GM18511 (cell line): ENCODE results near the gene ZNF443.
A peak's percentile ranks its signal among the peaks of the same experiment; 100 is the strongest.
"Not testable (repeated sequence)": the region's sequence is repeated elsewhere in the genome, so short reads cannot be mapped to it uniquely, and the experiment has no call there.

ENCODE experiments used
- ATAC-seq: cut with Tn5 transposase; IDR thresholded peaks from one replicate; pipeline ENCODE4 v1.9.1; 2021; ENCODE audit warnings: mild to moderate bottlenecking, moderate library complexity; ENCODE audit not compliant: unreplicated experiment

ZNF443 gene

GRCh38 chr19:12440541-12441316 lies at the start of gene ZNF443:
ZNF443 (minus strand) TSS chr19:12441021; CDS start chr19:12440914, 107 bp downstream.
- peak; percentile 95 for ATAC-seq

DNA sequence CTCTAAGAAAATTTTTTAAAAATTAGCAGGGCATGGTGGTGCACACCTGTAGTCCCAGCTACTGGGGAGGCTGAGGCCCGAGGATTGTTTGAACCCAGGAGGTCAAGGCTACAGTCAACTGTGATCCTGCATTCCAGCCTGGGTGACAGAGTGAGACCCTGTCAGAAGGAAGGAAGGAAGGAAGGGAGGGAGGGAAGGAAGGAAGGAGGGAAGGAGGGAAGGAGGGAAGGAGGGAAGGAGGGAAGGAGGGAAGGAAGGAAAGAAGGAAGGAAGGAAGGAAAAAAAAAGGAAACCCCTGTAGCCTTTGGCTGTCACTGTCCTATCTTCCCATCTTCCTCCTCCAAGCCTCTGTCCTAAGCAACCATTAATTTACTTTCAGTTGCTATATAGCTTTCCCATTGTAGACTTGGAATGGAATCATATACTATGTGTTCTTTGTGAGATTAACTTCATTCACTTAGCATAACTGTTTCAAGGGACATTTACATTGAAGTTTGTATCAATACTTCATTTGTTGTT lies 45.5 kb upstream of the ZNF443 start:
- not testable (repeated sequence) for ATAC-seq

DNA sequence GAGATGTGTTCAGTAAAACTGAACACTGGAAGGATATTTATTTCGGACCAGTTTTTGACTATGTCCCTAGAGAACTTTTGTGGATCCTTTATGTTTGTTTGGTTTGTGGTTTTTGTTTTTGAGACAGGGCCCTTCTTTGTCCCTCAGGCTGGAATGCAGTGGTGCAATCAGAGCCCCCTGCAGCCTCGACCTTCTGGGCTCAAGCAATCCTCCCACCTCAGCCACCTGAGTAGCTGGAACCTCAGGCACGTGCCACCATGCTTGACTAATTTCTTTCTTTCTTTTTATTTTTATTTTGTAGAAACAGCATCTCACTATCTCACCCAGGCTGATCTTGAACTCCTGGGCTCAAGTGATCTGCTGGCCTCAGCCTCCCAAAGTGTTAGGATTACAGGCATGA lies 44.8 kb upstream of the ZNF443 start:
- ATAC-seq = no peak

- peak; percentile 24 for ATAC-seq
Measured at GRCh38 chr19:12485052-12485416, 44.2 kb upstream of the ZNF443 start.

GRCh38 chr19:12484371-12485051 lies 43.7 kb upstream of the ZNF443 start, which contains the start of gene ZNF709:
ZNF709 (minus strand) TSS chr19:12484816; CDS start chr19:12484657, 159 bp downstream.
- peak; percentile 97 for ATAC-seq

GRCh38 chr19:12484011-12484370 lies 43.2 kb upstream of the ZNF443 start:
- ATAC-seq = no peak

- no peak for ATAC-seq
Measured at GRCh38 chr19:12482509-12482886, 41.7 kb upstream of the ZNF443 start.

DNA sequence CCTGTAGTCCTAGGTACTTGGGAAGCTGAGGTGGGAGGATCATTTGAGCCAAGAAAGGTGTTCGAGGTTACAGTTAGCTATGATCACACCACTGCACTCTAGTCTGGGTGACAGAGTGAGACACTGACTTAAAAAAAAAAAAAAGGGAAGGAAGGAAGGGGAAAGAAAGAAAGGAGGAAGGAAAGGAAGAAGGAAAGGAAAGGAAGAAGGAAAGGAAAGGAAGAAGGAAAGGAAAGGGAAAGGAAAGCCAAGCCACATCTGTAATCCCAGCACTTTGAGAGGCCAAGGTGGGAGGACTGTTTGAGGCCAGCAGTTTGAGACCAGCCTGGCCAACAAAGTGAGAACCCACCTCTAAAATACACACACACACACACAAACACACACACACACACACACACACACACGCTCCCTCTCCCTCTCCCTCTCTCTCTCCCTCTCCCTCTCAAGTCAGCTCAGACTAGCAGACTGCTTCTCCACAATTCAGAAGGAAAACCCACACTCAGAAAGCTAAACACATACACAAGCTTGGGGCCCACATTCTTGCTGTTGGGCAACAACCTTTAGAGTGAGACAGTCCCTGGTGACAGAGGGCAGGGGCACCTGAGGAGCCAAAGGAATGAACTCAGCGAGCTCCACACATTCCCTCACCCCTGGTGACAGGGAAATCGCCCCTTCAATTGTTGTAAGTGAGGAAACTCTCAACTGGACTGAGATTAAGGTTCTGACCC lies 41.1 kb upstream of the ZNF443 start:
- no peak for ATAC-seq

DNA sequence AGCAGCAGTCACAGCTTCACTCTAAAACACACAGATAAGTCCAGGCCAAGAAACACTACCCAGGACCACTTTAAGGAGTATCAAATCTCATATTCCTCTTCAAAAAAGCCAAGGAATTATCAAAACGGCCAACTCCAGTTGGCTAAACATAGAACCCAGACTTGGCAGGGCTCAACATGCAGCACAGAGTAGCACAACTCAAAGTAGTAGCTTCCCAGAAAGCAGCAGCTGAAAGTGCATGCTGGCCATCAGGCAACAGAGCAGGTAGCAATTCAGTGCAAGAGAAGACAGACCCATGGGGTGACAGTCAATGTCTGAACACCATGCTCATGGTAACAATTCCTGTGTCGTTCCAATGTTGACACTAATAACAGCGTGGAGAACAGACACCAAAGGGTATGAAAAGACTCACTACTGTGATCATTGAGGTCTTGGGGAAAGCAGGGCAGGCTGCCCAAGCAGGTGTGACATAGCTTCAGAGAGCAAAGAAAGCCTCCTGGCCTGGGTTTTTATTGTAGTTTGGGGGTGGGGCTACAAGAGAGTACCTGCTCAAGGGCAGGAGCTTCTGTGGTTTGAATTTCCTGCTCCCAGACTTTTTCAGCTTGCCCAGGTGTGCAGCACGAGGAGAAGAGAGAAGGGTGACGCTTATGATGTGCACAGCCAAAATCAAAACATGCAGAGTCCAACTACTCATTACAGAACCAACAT lies 37.6 kb upstream of the ZNF443 start:
- no peak for ATAC-seq

DNA sequence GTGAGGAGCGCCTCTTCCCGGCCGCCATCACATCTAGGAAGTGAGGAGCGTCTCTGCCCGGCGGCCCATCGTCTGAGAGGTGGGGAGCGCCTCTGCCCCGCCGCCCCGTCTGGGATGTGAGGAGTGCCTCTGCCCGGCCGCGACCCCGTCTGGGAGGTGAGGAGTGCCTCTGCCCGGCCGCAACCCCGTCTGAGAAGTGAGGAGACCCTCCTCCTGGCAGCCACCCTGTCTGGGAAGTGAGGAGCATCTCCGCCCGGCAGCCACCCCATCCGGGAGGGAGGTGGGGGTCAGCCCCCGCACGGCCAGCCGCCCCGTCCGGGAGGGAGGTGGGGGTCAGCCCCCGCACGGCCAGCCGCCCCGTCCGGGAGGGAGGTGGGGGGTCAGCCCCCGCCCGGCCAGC lies 26.8 kb upstream of the ZNF443 start:
- ATAC-seq = not testable (repeated sequence)

DNA sequence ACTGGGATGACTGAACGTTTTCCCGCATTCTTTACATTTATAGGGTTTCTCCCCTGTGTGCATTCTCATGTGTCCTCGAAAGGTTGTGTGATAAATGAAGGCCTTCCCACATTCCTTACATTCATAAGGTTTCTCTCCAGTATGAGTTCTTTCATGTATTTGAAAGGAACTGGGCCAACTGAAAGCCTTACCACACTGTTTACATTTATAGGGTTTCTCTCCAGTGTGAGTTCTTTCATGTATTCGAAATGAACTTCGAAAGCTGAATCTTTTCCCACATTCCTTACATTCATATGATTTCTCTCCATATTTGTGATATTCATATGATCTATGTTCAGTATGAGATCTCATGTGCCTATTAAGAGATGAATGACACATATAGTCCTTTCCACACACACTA lies 24.4 kb upstream of the ZNF443 start:
- no peak for ATAC-seq

- ATAC-seq = no peak
Measured at GRCh38 chr19:12464769-12465168, 23.9 kb upstream of the ZNF443 start.

- ATAC-seq = not testable (repeated sequence)
Measured at GRCh38 chr19:12464139-12464538, 23.3 kb upstream of the ZNF443 start.

DNA sequence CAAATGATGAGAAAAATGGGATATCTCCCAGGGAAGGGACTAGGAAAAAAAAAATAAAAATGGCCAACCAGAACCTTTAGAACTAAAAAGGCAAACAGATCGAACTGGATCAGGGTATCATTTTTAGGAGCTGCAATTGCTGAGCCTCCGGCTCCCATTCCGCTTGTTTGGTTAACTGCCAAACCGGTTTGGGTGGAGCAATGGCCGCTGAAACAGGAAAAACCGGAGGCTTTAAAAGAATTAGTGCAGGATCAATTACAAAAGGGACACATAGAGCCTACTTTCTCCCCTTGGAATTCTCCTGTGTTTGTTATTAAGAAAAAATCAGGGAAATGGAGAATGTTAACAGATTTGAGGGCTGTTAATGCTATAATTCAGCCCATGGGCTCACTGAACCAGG lies 12.7 kb upstream of the ZNF443 start:
- no peak for ATAC-seq

DNA sequence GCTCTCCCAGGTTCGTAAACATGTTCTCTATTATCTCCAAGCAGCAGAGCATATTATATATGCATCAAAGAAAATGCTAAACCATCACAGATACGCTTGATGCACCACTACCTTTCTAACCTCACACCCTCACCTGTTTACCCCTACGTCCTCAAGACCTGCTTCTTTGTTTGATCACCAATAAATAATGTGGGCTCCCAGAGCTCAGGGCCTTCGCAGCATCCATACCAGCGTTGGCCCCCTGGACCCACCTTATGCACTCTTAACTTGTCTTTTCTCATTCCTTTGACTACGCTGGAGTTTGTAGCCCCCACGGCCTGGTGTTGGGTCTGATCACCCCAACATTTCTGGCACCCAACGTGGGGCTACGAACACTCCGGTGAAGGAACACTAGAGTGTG lies 10.0 kb upstream of the ZNF443 start:
- no peak for ATAC-seq

GRCh38 chr19:12448808-12449207 lies 8.0 kb upstream of the ZNF443 start:
- ATAC-seq = no peak

- peak; percentile 51 for ATAC-seq
Measured at GRCh38 chr19:12439686-12440540, 908 bp downstream of the ZNF443 start.

- ATAC-seq = not testable (repeated sequence)
Measured at GRCh38 chr19:12430726-12431299, 10.0 kb downstream of the ZNF443 start.

- ATAC-seq = no peak
Measured at GRCh38 chr19:12425888-12426274, 14.9 kb downstream of the ZNF443 start.
